GM23248 (cell line): ENCODE data around the gene KLHL22.
"Not testable (repeated sequence)": the region's sequence is repeated elsewhere in the genome, so short reads cannot be mapped to it uniquely, and the experiment has no call there.

Source experiments
- EZH2 ChIP-seq: fragments of 200-600 bp; sonication (generic); IDR thresholded peaks from 2 replicates; pipeline ENCODE4 v1.6.1; 2018; ENCODE audit warnings: antibody characterized with exemption, mild to moderate bottlenecking; ENCODE audit not compliant: insufficient read depth, poor library complexity, severe bottlenecking
- EZH2phosphoT487 ChIP-seq: fragments of 200-600 bp; sonication (generic); IDR thresholded peaks from 2 replicates; pipeline ENCODE4 v1.6.1; 2018; ENCODE audit warnings: antibody characterized with exemption, moderate library complexity, mild to moderate bottlenecking, low read depth; ENCODE audit not compliant: insufficient read depth

DNA sequence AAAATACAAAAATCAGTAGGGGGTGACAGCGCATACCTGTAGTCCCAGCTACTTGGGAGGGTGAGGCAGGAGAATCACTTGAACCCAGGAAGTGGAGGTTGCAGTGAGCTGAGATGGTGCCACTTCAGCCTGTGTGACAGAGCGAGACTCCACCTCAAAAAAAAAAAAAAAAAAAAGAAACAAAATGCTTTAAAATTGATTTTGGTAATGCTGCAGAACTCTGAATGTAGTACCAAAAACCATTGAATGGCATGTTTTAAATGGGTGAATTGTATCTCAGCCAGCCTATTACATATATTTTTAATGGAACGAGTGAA is 49.7 kb upstream of the KLHL22 start:
- not testable (repeated sequence) for TF ChIP-seq EZH2, EZH2phosphoT487
